GM18861 (cell line): ENCODE data around the gene HIF3A.
"Not testable (repeated sequence)": the region's sequence is repeated elsewhere in the genome, so short reads cannot be mapped to it uniquely, and the experiment has no call there.

Experiments
- ATAC-seq: cut with Tn5 transposase; IDR thresholded peaks from one replicate; pipeline ENCODE4 v1.9.1; 2021; ENCODE audit not compliant: unreplicated experiment

The HIF3A gene

DNA sequence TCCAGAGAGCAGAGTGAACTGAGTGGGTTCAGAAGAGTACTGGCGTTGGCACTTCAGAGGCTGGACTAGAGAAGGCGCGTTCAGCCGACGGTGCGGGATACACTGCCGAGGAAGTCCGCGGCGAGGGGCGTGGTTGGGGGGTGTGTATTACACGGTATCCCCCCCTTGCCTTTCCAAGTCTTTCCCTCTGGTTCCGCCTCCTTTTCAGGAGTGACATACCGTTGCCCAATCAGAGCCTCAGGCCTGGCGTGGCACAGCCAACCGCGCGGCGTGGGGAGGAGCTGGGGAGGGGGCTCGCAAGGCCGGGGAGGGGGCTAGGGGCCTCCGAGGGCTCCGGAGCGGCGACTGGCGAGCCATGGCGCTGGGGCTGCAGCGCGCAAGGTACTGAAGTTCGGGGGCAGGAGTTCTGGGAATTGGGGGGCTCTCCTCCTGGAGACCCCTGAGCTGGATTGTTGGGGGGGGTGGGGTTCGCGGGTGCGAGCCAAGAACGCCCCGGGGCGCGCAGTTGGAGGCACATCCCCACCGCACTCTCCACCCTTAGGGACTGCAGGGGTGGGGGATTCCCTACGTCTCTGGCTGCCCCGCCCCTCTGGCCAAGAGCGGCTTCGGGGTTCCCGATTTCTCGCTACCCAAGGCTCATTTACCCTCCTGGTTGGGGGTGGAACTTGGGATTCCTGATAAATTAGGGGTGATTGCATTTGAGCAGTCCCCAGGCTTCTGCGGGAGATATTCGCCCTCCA, at the start of gene HIF3A:
HIF3A (plus strand) TSS at position 321 of the 740 bp plus-strand sequence; CDS start at position 356, 35 bp downstream.
- no peak for ATAC-seq

DNA sequence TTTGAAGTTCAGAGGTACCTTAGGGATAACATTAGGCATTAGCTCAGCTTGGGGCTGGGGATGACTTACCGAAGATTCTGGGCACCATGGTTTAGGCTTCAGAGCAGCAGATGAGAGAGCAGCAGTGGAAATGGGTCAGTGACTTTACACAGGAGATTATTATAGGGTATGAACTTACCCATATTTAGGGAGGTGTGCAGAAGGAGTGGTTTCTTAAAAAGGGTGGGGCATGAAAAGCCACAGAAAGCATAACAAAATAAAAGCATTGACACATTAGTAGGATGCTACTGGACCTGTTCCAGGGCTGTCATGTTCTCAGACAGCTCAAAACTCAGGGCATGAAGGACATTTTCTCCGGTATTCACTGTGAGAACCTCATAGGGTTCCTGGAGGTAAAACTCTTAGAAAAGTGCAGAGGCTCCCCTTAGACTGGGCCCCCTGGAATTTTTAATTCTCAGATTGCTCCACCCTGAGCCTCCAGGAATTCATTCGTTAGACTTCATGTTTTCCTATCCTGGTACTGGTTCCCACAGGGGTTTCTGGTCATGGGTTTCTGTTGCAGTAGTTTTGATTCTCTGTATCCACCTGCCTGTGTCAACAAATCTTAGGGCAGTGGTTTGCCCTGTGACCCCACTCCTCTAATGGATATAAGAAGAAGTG, 46.6 kb upstream of the HIF3A start:
- ATAC-seq, result no peak

DNA sequence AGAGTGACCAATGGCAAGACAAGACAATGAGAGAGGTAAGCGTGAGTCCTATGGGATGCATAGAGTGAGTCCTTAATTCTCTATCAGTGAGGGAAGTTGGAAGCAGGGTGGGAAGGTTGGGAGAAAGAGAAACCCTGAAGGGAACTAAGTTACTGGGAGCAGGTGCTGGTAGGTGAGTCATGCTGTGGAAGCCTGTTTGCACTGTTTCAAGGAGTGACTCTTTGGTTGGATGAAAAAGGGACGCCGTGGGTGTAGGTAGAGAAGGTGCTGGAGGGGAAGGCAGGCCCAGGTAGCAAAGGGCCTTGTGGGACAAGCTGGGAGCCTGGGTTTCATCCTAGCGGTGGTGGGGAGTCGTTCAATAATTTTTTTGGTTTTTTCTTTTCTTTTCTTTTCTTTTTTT, 45.4 kb upstream of the HIF3A start:
- no peak for ATAC-seq

DNA sequence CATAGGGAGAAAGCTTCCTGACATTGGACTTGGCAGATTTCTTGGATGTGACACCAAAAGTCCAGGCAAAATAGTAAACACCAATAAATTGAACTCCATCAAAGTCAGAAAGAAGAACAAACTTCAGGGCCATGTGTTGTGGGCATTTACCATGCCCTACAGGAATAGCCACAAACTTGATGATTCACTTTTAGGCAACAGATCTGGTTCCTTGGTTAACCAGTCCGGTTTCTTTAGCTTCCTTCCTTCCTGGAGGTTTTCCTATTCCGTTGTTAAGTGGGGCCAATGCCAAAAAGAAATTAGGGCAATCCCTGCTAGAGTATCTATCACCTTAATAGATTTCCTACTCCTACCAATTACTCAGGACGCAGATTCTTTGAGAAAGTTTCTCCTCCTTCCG, 42.1 kb upstream of the HIF3A start:
- no peak for ATAC-seq

DNA sequence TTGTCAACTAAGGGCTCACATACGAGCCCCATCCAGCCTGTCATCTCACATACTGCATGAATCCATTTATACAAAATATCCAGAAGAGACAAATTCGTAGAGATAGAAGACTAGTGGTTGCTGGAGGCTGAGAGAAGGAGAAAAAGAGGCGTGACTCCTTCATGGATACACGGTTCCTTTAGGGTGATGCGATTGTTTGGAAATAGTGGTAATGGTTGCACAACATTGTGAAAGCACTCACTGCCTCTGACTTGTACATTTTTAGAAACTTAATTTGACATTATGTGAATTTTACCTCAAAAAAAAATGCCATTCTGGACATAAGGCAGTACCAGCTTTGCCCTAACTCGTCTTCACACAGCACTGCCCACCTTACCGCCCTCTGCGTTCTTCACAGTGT, 40.0 kb upstream of the HIF3A start:
- no peak for ATAC-seq

DNA sequence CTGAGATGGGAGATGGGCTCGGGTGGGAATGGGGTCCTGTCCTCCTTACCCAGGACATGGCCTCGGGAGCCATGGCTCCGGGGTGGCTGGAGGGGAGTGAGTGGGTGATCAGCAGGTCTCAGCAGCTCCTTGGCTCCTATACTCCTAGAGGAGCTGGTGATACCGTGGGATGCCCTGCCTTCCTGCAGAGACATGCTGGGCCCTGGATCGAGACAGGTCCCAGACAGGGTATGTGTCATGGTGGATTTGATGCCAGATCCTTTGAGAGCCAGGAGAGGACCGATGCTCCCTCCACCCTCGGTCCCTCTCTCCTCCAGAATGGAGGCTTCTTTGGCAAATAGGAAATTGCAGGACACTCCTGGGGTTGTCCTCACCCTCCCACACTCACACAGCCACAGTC, 35.3 kb upstream of the HIF3A start:
- not testable (repeated sequence) for ATAC-seq

DNA sequence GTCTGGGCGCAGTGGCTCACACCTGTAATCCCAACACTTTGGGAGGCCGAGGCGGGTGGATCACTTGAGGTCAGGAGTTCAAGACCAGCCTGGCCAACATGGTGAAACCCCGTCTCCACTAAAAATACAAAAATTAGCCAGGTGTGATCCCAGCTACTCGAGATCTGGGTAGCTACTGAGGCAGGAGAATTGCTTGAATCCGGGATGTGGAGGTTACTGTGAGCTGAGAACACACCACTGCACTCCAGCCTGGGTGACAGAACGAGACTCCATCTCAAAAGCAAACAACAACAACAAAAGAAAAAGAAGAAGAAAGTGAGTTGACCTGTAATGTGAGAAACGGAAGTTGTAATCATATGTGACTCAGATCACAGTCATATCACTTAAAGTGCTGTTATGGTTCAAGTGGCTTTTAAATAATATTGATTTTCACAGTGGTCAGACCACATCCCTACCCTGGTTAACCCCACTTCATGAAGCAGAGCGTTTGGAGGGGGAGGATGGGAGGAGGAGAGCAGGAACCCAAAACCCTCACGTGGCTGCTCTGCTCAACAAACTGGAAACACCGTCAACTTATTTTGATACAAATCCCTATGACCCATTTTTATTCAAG, 34.1 kb upstream of the HIF3A start:
- ATAC-seq, result peak; percentile 74

DNA sequence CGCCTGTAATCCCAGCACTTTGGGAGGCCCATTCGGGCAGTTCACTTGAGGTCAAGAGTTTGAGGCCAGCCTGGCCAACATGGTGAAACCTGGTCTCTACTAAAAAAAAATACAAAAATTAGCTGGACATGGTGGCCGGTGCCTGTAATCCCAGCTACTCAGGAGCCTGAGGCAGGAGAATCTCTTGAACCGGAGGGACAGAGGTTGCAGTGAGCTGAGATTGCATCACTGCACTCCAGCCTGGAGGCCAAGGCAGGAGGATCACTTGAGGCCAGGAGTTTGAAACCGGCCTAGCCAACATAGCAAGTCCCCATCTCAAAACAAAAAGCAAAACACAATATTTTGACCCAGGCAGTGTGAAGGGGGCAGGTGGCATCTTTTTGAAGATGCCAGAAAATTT, 32.0 kb upstream of the HIF3A start:
- ATAC-seq, result not testable (repeated sequence)

DNA sequence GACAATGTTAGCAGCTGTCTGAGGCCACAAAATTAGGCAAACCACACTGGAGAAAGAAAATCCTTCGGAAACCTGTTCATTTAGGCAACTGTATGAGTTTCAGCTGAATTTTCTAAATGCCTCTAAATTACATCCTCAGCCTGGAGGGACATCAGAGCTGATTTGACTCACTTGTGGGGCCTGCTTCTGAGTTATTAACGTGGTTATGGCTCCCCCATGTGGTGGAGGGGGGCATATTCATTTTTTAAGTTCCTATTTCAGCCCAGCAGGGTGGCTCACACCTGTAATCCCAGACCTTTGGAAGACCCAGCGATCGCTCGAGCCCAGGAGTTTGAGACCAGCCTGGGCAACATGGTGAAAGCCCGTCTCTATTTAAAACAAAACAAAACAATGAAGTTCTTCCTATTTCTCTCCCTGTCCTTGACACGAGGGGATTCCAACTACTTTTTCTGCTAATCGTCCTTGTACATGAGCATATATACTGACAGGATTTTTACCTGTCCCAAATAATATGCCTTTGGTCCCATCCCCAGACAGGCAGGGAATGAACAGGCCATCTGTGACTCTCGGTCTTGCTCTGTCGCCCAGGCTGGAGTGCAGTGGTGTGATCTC, 31.5 kb upstream of the HIF3A start:
- ATAC-seq, result no peak

DNA sequence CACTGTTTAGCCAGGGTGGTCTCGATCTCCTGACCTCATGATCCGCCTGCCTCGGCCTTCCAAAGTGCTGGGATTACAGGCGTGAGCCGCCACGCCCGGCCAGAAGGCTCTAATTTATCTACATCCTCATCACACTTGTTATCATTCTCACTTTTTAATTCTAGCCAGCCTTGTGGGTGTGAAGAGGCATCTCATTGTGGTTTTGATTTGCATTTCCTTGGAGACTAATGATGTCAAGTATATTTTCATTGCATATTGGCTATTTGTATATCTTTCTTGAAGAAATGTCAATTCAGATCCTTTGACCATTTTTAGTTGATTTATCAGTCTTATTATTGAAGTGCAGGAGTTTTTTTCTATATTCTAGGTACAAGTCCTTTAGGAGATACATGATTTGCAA, 27.7 kb upstream of the HIF3A start:
- ATAC-seq, result no peak

DNA sequence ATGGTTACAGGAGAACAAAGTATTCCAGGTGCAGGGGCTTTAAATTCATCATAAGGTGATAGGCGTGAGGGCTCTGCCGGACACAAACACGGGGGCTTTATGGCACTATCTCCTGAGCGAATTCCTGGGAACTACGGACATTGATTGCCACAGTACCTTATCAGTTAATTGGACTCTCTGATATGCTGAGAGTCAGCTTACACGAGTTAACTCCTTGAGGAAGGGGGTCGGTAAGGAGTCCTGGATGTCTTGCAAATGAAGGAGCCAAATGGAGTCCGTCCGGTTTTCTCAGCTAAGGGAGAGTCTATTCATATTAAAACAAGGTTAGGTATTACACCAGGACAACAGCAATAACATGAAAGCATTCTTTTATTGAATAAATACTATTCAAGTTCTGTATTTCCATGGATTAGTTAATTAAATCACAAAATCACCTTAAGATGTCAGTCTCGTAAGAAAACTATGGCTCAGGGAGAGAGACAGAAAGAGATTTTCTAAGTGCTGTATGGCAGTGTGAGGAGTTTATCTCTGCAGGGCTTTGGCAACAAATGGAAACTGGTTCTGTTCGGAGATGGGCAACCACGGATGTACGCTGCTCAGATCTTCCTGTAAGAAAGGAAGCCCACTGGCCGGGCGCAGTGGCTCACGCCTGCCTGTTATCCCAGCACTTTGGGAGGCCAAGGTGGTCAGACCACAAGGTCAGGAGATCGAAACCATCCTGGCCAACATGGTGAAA, 26.2 kb upstream of the HIF3A start:
- no peak for ATAC-seq

DNA sequence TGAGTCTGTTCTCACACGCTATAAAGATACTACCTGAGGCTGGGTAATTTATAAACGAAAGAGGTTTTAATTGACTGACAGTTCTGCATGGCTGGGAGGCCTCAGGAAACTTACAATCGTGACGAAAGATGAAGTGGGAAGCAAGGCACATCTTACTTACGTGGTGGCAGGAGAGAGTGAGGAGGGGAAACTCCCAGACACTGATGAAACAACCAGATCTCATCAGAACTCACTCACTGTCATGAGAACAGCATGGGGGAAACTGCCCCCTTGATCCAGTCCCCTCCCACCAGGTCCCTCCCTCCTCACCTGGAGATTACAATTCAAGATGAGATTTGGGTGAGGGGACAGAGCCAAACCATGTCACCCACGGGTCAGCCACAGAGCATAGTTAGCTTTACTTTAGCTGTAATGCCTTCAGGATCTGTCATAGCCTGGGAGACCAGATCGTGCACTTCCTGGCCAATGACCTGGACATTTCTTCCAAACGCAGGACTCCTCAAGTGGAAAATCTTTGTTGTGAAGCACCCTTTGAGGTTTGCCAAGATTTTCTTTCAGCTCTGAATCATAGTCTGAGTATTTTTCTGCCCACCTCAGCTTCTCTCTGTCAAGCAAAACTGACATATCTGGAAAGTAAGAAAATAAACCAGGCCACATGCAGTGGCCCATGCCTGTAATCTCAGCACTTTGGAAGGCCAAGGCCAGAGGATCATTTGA, 25.2 kb upstream of the HIF3A start:
- no peak for ATAC-seq

DNA sequence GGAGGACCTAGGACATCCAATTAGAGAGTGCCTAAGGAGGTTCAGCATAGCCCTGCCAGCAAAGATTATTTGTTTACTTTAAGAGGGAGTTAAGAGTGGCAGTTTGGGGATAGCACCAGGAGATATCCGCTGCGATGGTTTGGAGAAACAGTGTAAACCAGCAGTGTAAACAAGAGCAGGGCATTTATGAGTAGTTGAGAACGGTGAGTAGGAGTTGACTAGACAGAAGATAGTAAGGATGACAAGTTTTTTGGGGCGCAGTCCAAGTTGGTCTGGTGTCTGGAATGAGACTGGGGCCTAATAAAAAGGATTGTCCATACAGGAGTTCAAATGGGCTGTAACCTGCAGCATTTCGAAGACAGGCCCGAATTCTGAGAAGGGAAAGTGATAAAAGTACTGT, 22.9 kb upstream of the HIF3A start:
- not testable (repeated sequence) for ATAC-seq

DNA sequence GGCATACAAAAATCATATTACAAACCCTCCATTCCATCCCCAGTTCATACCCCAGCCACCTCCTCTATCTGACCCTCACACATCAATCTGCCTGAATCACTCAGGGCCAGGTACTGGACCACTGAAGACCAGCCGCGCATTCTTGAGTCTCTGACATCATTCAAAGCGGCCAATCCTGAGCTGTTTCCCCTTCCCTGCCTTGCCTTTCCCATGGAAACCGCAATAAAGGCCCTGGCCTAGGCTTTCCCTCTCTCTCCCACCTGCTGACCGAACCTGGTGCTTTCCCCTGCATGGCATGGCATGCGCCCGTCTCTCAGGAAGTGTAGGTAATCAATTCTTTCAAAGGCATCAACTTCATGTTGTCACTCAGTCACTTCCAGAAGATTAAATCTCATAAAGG, 17.7 kb upstream of the HIF3A start:
- ATAC-seq, result no peak

DNA sequence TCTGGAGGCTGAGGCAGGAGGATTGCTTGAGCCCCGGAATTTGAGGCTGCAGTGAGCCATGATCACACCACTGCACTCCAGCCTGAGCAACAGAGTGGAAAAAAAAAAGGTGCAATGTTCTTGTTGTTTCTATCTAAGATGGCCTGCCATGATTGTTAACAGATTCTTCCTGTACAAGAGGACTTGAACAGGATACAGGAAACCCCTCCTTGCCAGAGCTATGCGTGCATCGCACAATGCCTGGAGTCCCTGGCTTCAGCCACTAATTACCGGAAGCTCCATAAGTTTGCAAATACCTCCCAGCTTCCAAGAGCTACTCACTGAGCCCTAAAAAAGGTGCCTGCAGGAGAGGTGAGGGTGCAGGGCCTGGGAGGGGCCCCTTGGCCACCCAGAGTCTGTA, 13.1 kb upstream of the HIF3A start:
- ATAC-seq, result no peak

DNA sequence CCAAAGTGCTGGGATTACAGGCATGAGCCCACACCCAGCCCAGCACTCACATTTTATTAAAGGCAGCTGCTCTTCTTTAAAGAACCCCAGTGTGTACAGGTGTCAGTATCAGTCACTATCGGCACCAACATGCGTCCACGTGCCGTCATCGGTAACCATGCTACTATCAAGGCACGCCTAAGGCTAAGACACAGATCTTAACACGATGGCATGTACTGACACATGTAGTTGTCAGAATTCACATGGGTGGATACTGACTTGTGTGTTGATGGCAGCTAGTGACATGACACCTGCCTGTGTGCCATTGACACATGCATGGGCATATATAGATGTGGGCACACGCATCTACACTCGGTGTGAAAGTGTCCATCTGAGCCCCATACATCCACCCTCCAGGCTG, 12.2 kb upstream of the HIF3A start:
- no peak for ATAC-seq

DNA sequence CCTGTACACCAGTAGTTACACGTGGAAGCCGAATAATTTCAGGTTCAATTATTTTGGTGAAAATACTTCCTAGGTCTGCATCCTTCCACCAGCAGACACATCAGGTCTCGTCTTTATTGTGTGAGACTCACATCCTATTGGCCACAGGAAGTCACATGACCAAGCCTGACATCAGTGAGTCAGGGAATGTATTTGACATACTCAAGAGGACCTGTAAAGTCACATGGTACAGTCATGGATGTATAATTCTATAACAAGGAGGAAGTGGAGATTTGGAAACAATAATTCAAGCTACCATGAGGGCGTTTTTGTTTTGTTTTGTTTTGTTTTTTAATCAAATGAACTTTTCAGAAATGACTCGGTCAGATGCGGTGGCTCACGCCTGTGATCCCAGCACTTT, 9.3 kb upstream of the HIF3A start:
- no peak for ATAC-seq

DNA sequence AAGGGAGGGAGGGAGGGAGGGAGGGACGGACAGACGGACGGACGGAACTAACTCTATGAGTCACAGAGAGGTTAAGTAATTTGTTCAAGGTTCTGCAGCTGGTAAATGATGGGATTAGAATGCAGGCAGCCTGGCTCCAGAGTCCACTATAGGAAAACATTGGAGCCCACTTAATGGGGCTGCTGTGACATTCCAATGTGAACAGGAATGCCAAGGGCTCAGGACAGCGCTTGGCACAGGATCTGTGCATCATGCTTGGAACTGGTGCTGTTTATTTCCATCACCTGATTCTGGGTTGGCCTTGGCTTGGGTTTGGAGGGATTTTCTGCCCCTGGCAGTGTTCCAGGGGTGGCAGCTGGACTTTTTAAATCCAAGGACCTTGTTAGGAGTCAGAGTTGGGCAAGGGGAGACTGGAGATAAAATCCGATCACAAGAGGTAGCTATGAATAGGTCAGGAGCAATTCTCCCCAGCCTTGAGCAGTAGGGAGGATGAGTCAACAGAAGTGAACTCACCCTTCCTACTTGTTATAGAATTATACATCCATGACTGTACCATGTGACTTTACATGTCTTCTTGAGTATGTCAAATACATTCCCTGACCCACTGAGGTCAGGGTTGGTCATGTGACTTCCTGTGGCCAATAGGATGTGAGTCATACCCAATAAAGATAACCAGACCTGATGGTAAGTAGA, 7.8 kb upstream of the HIF3A start:
- no peak for ATAC-seq

DNA sequence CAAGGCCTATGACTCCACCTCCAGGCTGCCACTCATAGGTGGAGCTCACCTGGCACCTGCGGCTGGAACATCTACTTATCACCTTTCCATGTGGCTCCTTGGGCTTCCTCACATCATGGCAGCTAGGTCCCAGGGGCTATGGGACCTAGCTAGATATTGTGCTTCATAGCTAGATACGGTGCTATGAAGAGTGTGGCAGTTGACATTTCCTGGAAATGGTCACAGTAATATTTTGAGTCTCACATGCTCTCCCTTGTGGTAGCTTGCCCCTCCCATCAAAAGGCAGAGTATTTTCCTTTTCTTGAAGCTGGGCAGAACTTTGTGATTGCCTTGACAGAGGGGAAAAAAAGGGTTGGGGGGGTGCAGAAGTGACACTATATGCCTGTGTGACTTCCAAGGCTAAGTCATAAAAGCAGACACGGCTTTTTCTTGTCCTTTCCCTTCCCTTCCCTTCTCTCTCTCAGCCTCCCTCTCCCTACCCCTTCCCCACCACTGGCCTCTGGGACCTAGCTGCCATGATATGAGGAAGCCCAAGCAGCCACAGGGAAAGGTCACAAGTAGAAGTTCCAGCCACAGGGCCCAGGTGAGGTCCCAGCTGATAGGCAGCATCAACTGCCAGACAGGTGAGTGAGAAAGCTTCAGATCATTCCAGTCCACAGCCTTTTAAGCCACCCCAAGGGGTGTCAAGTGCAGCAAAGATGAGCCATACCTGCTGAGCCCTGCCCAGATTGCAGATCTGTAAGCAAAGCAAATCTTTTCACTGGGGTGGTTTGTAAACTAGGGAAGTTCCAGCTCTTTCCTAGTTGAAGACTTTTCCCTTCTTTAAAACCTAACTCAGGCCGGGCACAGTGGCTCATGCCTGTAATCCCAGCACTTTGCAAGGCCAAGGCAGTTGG, 6.9 kb upstream of the HIF3A start:
- no peak for ATAC-seq
